ENCODE data around the gene LIX1L. TPM values are rescaled to one million over a fixed set of nuclear protein-coding genes. Genes with fewer than 3 reads are reported as not detected.

The LIX1L gene
- total and polyA plus RNA-seq, 2 donors (not counting 1 experiment from before 2014, with no cell fraction given) = 14.2 to 63.3 TPM

DNA sequence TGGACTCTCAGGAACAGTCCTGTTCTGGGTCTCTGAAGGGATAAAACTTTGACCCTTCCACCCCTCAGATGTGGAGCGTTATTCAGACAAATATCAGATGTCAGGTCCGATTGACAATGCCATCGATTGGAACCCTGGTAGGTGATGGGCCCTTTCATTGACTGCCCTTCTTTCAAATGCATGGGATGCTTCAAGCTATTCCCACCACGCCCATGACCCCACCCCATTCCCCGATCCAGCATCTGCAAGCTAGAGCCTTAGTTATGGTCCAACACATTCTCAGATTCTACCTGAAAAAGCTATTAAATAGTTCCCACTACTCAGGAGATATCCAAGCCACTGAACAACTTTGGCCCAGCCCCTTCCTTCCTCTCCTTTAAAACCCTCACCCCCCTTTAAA is 19.2 kb upstream of the LIX1L start:
- Histone ChIP-seq H3K27ac (ENCODE audit: insufficient read depth, low read length) (no peak overlapping the region), H3K9ac (ENCODE audit: insufficient read depth, low read length) (no peak overlapping the region), H3K9me3 (ENCODE audit: control insufficient read depth, insufficient read depth, low read depth, low read length) (no peaks in the 10 kb centered on the region), H3K4me1 (ENCODE audit: control insufficient read depth, extremely low read depth, insufficient read depth, low read length) (peaks cover 21% of the 10 kb centered on the region), H4K20me1 (ENCODE audit: control insufficient read depth, extremely low read depth, insufficient read depth, low read length) (no peaks in the 10 kb centered on the region), H3K79me2 (ENCODE audit: control insufficient read depth, insufficient read depth, low read length) (no peaks in the 10 kb centered on the region), H2AFZ (ENCODE audit: low read length) (no peak overlapping the region), H3K36me3 (ENCODE audit: control insufficient read depth, insufficient read depth, low read length) (no peaks in the 10 kb centered on the region), H3K4me2 (ENCODE audit: extremely low read depth, insufficient read depth, low read length) (no peak overlapping the region), H3K27me3 (ENCODE audit: control insufficient read depth, insufficient read depth, low read length) (no peaks in the 10 kb centered on the region), H3K4me3 (replicated peaks in 1 of 4; ENCODE audit: control extremely low read depth in 1 of 4, insufficient read depth in 1 of 4, low read depth in 3 of 4, low read length in 4 of 4) (no peak overlapping the region)
- TF ChIP-seq EZH2 (IDR thresholded peaks at IDR 0.05; ENCODE audit: low read length, missing control alignments) (no peak), CTCF (conservative IDR thresholded peaks at IDR 0.05 in 1 of 2, IDR thresholded peaks at IDR 0.05 in 1 of 2; ENCODE audit: low read depth in 1 of 2, low read length in 2 of 2) (no peak)
- DNase-seq (ENCODE audit: low read depth in 2 of 2) = no peak

DNA sequence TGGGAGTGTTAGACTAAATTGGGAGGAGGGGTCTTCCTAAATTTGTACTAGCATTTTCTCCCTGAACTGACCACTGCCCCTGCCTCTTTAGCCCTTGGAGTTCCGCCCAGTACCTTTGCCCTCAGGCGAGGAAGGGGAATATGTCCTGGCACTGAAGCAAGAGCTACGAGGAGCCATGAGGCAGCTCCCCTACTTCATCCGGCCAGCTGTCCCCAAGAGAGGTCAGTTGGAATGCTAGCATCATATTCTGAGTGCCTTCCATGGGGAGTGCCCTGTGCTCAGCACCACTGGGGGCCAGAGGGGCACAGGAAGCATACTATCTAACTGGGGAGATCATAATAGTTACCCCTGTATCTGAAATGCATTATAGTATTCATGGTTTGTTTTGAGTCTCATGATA is 17.4 kb upstream of the LIX1L start:
- Histone ChIP-seq H2AFZ (ENCODE audit: low read length) (no peak overlapping the region), H3K4me3 (replicated peaks in 1 of 4; ENCODE audit: control extremely low read depth in 1 of 4, insufficient read depth in 1 of 4, low read depth in 3 of 4, low read length in 4 of 4) (no peak overlapping the region), H3K27ac (ENCODE audit: insufficient read depth, low read length) (no peak overlapping the region), H4K20me1 (ENCODE audit: control insufficient read depth, extremely low read depth, insufficient read depth, low read length) (no peaks in the 10 kb centered on the region), H3K27me3 (ENCODE audit: control insufficient read depth, insufficient read depth, low read length) (no peaks in the 10 kb centered on the region), H3K36me3 (ENCODE audit: control insufficient read depth, insufficient read depth, low read length) (no peaks in the 10 kb centered on the region), H3K9me3 (ENCODE audit: control insufficient read depth, insufficient read depth, low read depth, low read length) (no peaks in the 10 kb centered on the region), H3K4me2 (ENCODE audit: extremely low read depth, insufficient read depth, low read length) (no peak overlapping the region), H3K4me1 (ENCODE audit: control insufficient read depth, extremely low read depth, insufficient read depth, low read length) (peaks cover 18% of the 10 kb centered on the region), H3K9ac (ENCODE audit: insufficient read depth, low read length) (no peak overlapping the region), H3K79me2 (ENCODE audit: control insufficient read depth, insufficient read depth, low read length) (no peaks in the 10 kb centered on the region)
- no peak for DNase-seq (ENCODE audit: low read depth in 2 of 2)
- TF ChIP-seq CTCF (conservative IDR thresholded peaks at IDR 0.05 in 1 of 2, IDR thresholded peaks at IDR 0.05 in 1 of 2; ENCODE audit: low read depth in 1 of 2, low read length in 2 of 2) (no peak), EZH2 (IDR thresholded peaks at IDR 0.05; ENCODE audit: low read length, missing control alignments) (no peak)

GRCh38 chr1:145974721-145975120 is 16.9 kb upstream of the LIX1L start:
- no peak overlapping the region for H2AFZ ChIP-seq (ENCODE audit: low read length)
- peaks cover 14% of the 10 kb centered on the region for H3K4me1 ChIP-seq (ENCODE audit: control insufficient read depth, extremely low read depth, insufficient read depth, low read length)
- no peak overlapping the region for H3K9ac ChIP-seq (ENCODE audit: insufficient read depth, low read length)
- H3K9me3 ChIP-seq (ENCODE audit: control insufficient read depth, insufficient read depth, low read depth, low read length) = no peaks in the 10 kb centered on the region
- H3K27ac ChIP-seq (ENCODE audit: insufficient read depth, low read length) = no peak overlapping the region
- H3K4me2 ChIP-seq (ENCODE audit: extremely low read depth, insufficient read depth, low read length) = no peak overlapping the region
- no peaks in the 10 kb centered on the region for H4K20me1 ChIP-seq (ENCODE audit: control insufficient read depth, extremely low read depth, insufficient read depth, low read length)
- no peak for TF ChIP-seq CTCF (conservative IDR thresholded peaks at IDR 0.05 in 1 of 2, IDR thresholded peaks at IDR 0.05 in 1 of 2; ENCODE audit: low read depth in 1 of 2, low read length in 2 of 2)
- TF ChIP-seq EZH2 (IDR thresholded peaks at IDR 0.05; ENCODE audit: low read length, missing control alignments) = no peak
- H3K27me3 ChIP-seq (ENCODE audit: control insufficient read depth, insufficient read depth, low read length) = no peaks in the 10 kb centered on the region
- no peak for DNase-seq (ENCODE audit: low read depth in 2 of 2)
- H3K36me3 ChIP-seq (ENCODE audit: control insufficient read depth, insufficient read depth, low read length) = no peaks in the 10 kb centered on the region
- H3K4me3 ChIP-seq (replicated peaks in 1 of 4; ENCODE audit: control extremely low read depth in 1 of 4, insufficient read depth in 1 of 4, low read depth in 3 of 4, low read length in 4 of 4) = no peak overlapping the region
- H3K79me2 ChIP-seq (ENCODE audit: control insufficient read depth, insufficient read depth, low read length) = no peaks in the 10 kb centered on the region
